Endothelial cell of umbilical vein (primary cell): ENCODE measurements around the gene PDLIM5.

Experiments used
- EZH2 ChIP-seq: IDR thresholded peaks from 2 replicates; pipeline ENCODE4 v1.6.1; 2012; ENCODE audit warnings: borderline replicate concordance, low read depth, mild to moderate bottlenecking, moderate library complexity, low read length, inconsistent platforms; ENCODE audit not compliant: severe bottlenecking
- MAX ChIP-seq: IDR thresholded peaks from 2 replicates; pipeline ENCODE4 v1.6.1; 2011; ENCODE audit not compliant: insufficient read depth, insufficient read length
- MYC ChIP-seq: IDR thresholded peaks from one replicate; pipeline ENCODE4 v1.6.1; 2011; ENCODE audit warnings: mild to moderate bottlenecking, low read depth, low read length
- POLR2A ChIP-seq: IDR thresholded peaks from 2 replicates; pipeline ENCODE4 v1.6.1; 2012; ENCODE audit warnings: low read depth, mild to moderate bottlenecking, control low read depth, low read length
- POLR2AphosphoS5 ChIP-seq: IDR thresholded peaks from 2 replicates; pipeline ENCODE4 v1.6.1; 2012; ENCODE audit warnings: low read depth, mild to moderate bottlenecking, control low read depth, low read length, moderate library complexity; ENCODE audit not compliant: insufficient read depth
- TF ChIP-seq, protein P1 (sequence below), 2 donors: IDR thresholded peaks; 1 replicate in 1 of 2; 2 replicates in 1 of 2; pipeline ENCODE4 v1.5.1; 2011; ENCODE audit warnings: low read length in 2 of 2, mild to moderate bottlenecking in 2 of 2, moderate library complexity in 2 of 2, control low read depth in 1 of 2, inconsistent platforms in 1 of 2, low read depth in 1 of 2; ENCODE audit not compliant: insufficient read depth in 1 of 2; ENCODE audit errors: extremely low read depth in 1 of 2

DNA sequence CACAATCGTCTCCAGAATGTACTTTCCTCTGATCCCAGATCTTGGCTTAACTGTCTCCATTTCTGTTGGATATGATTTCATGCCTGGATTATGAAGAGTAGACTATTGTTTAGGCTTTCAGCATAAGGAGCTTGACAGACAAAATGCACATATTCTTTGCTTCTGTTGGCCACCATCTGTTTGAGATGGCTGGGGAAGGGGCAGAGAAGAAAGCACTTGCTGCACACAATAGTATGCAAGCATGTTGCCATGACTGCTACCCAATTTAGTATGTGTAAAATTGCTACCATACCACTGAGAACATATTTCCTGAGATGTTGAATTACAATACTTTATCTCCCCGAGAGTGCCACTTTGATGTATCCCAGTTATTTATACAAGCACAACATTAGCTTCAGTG is 178.1 kb downstream of the PDLIM5 start:
- TF ChIP-seq, protein P1, sequence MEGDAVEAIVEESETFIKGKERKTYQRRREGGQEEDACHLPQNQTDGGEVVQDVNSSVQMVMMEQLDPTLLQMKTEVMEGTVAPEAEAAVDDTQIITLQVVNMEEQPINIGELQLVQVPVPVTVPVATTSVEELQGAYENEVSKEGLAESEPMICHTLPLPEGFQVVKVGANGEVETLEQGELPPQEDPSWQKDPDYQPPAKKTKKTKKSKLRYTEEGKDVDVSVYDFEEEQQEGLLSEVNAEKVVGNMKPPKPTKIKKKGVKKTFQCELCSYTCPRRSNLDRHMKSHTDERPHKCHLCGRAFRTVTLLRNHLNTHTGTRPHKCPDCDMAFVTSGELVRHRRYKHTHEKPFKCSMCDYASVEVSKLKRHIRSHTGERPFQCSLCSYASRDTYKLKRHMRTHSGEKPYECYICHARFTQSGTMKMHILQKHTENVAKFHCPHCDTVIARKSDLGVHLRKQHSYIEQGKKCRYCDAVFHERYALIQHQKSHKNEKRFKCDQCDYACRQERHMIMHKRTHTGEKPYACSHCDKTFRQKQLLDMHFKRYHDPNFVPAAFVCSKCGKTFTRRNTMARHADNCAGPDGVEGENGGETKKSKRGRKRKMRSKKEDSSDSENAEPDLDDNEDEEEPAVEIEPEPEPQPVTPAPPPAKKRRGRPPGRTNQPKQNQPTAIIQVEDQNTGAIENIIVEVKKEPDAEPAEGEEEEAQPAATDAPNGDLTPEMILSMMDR (IDR thresholded peaks at IDR 0.05; ENCODE audit: extremely low read depth in 1 of 2, insufficient read depth in 1 of 2, low read depth in 1 of 2, low read length in 2 of 2): no peak
- TF ChIP-seq EZH2: no peak
- no peak for TF ChIP-seq MAX
- no peak for TF ChIP-seq POLR2AphosphoS5
- no peak for TF ChIP-seq POLR2A
- TF ChIP-seq MYC: no peak
